SK-N-SH (cell line): ENCODE results near the gene SSR1. TPM values are rescaled to one million over a fixed set of nuclear protein-coding genes. Genes with fewer than 3 reads are reported as not detected.

Source experiments
- CTCF ChIA-PET: fragments of 300-600, 350-600 bp; formaldehyde crosslinking; extraction: SDS; loops from one replicate; lab custom pipeline; 2021; lab: Yijun Ruan, JAX
- POLR2A ChIA-PET: fragments of 350-600 bp; sonication (Branson Sonifier 250); formaldehyde crosslinking; extraction: SDS; loops from one replicate; lab custom pipeline; 2020; ENCODE audit warnings: antibody characterized with exemption, inconsistent platforms; lab: Yijun Ruan, JAX
- DNase-seq: peaks from one replicate; pipeline ENCODE4 v3.0.0; 2012
- H2AFZ ChIP-seq: fragments of 200-600 bp; sonication (generic); 2 replicates; pipeline ENCODE4 v1.8.1; 2016; ENCODE audit warnings: antibody characterized with exemption, mild to moderate bottlenecking, low read depth
- H3F3A ChIP-seq: fragments of 200-600 bp; sonication (generic); replicated peaks from 2 replicates; pipeline ENCODE3; 2016; ENCODE audit warnings: antibody characterized with exemption, mild to moderate bottlenecking; ENCODE audit not compliant: insufficient read depth
- H3K27ac ChIP-seq, 2 experiments: fragments of 200-500 bp in 1 of 2; fragments of 200-600 bp in 1 of 2; sonication (Bioruptor generic) in 1 of 2; sonication (generic), shearing (Covaris generic) in 1 of 2; 2 replicates each; pipeline versions ENCODE4 v1.5.1 to v1.6.1; 2014 to 2016; ENCODE audit warnings: low read depth in 2 of 2, inconsistent platforms in 1 of 2, low read length in 1 of 2, mild to moderate bottlenecking in 1 of 2, mixed read lengths in 1 of 2
- H3K27me3 ChIP-seq: fragments of 200-600 bp; sonication (generic), shearing (Covaris generic); 2 replicates; pipeline ENCODE4 v1.6.1; 2016; ENCODE audit warnings: mixed run types; ENCODE audit not compliant: insufficient read depth
- H3K36me3 ChIP-seq, 2 experiments: fragments of 200-500 bp in 1 of 2; fragments of 200-600 bp in 1 of 2; sonication (Bioruptor generic) in 1 of 2; sonication (generic) in 1 of 2; replicated peaks in 1 of 2; 2 replicates each; pipeline versions ENCODE3 to v1.5.1; 2014 to 2016; ENCODE audit warnings: low read length in 1 of 2, mild to moderate bottlenecking in 1 of 2; ENCODE audit not compliant: insufficient read depth in 2 of 2, control insufficient read depth in 1 of 2
- H3K4me1 ChIP-seq, 2 experiments: fragments of 200-500 bp in 1 of 2; fragments of 200-600 bp in 1 of 2; sonication (Bioruptor generic) in 1 of 2; sonication (generic), shearing (Covaris generic) in 1 of 2; 2 replicates each; pipeline versions ENCODE4 v1.5.1 to v1.6.1; 2014 to 2016; ENCODE audit warnings: low read depth in 1 of 2, low read length in 1 of 2, mixed run types in 1 of 2; ENCODE audit not compliant: insufficient read depth in 2 of 2, control insufficient read depth in 1 of 2
- H3K4me2 ChIP-seq: fragments of 200-600 bp; sonication (generic), shearing (Covaris generic); 2 replicates; pipeline ENCODE4 v1.6.1; 2017; ENCODE audit warnings: mixed run types
- H3K4me3 ChIP-seq, 2 experiments: fragments of 200-500 bp in 1 of 2; fragments of 200-600 bp in 1 of 2; sonication (Bioruptor generic) in 1 of 2; sonication (generic), shearing (Covaris generic) in 1 of 2; 2 replicates each; pipeline versions ENCODE4 v1.5.1 to v1.8.1; 2014 to 2016; ENCODE audit warnings: low read depth in 2 of 2, inconsistent platforms in 1 of 2, low read length in 1 of 2, mild to moderate bottlenecking in 1 of 2, mixed read lengths in 1 of 2, moderate library complexity in 1 of 2
- H3K79me2 ChIP-seq: fragments of 200-600 bp; sonication (generic); 2 replicates; pipeline ENCODE4 v1.8.1; 2017; ENCODE audit warnings: mild to moderate bottlenecking; ENCODE audit not compliant: insufficient read depth
- H3K9ac ChIP-seq: fragments of 200-600 bp; sonication (generic); 2 replicates; pipeline ENCODE4 v1.6.1; 2017; ENCODE audit warnings: mixed run types
- H3K9me2 ChIP-seq: fragments of 200-600 bp; sonication (generic); 2 replicates; pipeline ENCODE4 v1.6.1; 2017; ENCODE audit warnings: mixed run types
- H3K9me3 ChIP-seq: fragments of 200-600 bp; sonication (generic); 2 replicates; pipeline ENCODE4 v1.6.1; 2017; ENCODE audit warnings: mixed run types, mild to moderate bottlenecking, moderate library complexity
- H4K20me1 ChIP-seq: fragments of 200-600 bp; sonication (generic); 2 replicates; pipeline ENCODE4 v1.6.1; 2017; ENCODE audit warnings: mild to moderate bottlenecking, mixed run types; ENCODE audit not compliant: insufficient read depth
- CHD2 ChIP-seq: fragments of 150-350 bp; IDR thresholded peaks from 2 replicates; pipeline ENCODE4 v1.6.1; 2018; ENCODE audit warnings: low read length; ENCODE audit not compliant: partially characterized antibody
- ELF1 ChIP-seq: IDR thresholded peaks from 2 replicates; pipeline ENCODE4 v1.4.0; 2012
- MAX ChIP-seq: IDR thresholded peaks from 2 replicates; pipeline ENCODE4 v1.4.0; 2012; ENCODE audit warnings: low read depth
- MEF2A ChIP-seq: IDR thresholded peaks from 2 replicates; pipeline ENCODE4 v1.4.0; 2012; ENCODE audit warnings: low read depth, borderline replicate concordance
- MXI1 ChIP-seq: IDR thresholded peaks from 2 replicates; pipeline ENCODE4 v1.6.1; 2012; ENCODE audit warnings: mild to moderate bottlenecking, low read depth, low read length, improper control_type of control experiment
- PBX3 ChIP-seq: IDR thresholded peaks from 2 replicates; pipeline ENCODE4; 2012
- RAD21 ChIP-seq: IDR thresholded peaks from 2 replicates; pipeline ENCODE4 v1.6.1; 2012; ENCODE audit warnings: mild to moderate bottlenecking, low read length
- RCOR1 ChIP-seq: fragments of 150-350 bp; IDR thresholded peaks from 2 replicates; pipeline ENCODE4 v1.6.1; 2017; ENCODE audit warnings: antibody characterized with exemption, low read length
- RXRA ChIP-seq: IDR thresholded peaks from 2 replicates; pipeline ENCODE4 v1.4.0; 2012; ENCODE audit warnings: low read depth, mild to moderate bottlenecking, borderline replicate concordance
- SMC3 ChIP-seq: IDR thresholded peaks from 2 replicates; pipeline ENCODE4 v1.6.1; 2012; ENCODE audit warnings: low read depth, low read length, improper control_type of control experiment
- TAF1 ChIP-seq: IDR thresholded peaks from 2 replicates; pipeline ENCODE4 v1.6.1; 2012; ENCODE audit warnings: low read depth, mild to moderate bottlenecking, low read length, moderate library complexity, borderline replicate concordance
- TCF12 ChIP-seq: IDR thresholded peaks from 2 replicates; pipeline ENCODE4 v1.4.0; 2012
- TEAD4 ChIP-seq: IDR thresholded peaks from 2 replicates; pipeline ENCODE4 v1.4.0; 2012; ENCODE audit warnings: mild to moderate bottlenecking, borderline replicate concordance; ENCODE audit not compliant: insufficient read depth
- YY1 ChIP-seq: IDR thresholded peaks from 2 replicates; pipeline ENCODE4 v1.4.0; 2012; ENCODE audit warnings: low read depth, mild to moderate bottlenecking
- WGBS: methylation state at CpG from one replicate; pipeline ENCODE4 v1.1.6; 2017; ENCODE audit warnings: low lambda C conversion rate; 5-methylcytosine and 5-hydroxymethylcytosine counted together
- polyA plus RNA-seq, 3 experiments: library from polyadenylated mRNA; depleted of rRNA; stranded (reverse); fragments of >200 nt; gene quantifications; 2 replicates each; pipeline ENCODE4 v1.2.3, GENCODE V29; 2012
- TF ChIP-seq, protein P1 (sequence below): fragments of 150-350 bp; IDR thresholded peaks from 2 replicates; pipeline ENCODE4 v1.6.1; 2016; ENCODE audit warnings: mild to moderate bottlenecking, low read depth, low read length
- TF ChIP-seq, protein P2 (sequence below): fragments of 200-600 bp; sonication (generic); IDR thresholded peaks from 2 replicates; pipeline ENCODE4 v1.6.1; 2017; ENCODE audit warnings: antibody characterized with exemption, mild to moderate bottlenecking, moderate library complexity

Gene SSR1
- polyA plus RNA-seq, 1 of the 3 experiments (the other 2 are of a cell fraction): 50.7 TPM

DNA sequence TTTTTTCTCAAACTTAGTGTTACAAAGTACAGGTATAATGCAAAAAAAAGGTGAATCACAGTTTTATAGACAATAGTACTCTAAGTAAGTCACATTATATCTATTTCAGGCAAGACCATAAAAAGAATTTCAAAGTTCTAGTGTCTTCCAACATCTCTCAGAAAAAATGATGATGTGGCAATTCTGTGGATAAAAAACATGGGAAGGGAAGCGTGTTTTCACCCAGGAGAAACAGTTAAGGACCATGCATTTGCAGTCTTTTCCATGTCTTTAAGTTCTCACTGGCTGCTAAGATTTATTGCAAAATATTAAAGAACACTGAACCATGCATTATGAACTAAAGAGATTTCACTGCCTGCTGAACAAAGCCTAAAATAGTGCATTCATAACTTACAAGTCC, 1.8 kb downstream of the SSR1 start:
- Histone ChIP-seq H3K79me2 (peaks cover 66% of the 10 kb centered on the region), H3K36me3 (peaks cover 27 to 35% of the 10 kb centered on the region in 2 experiments), H3F3A (peaks cover 3% of the 10 kb centered on the region), H3K4me2 (peak overlapping the region; percentile 93), H3K9me2 (no peaks in the 10 kb centered on the region), H3K27ac (no peak overlapping the region), H3K4me1 (peaks cover 0 to 9% of the 10 kb centered on the region in 2 experiments; a peak in 3 of 4 replicates), H3K4me3 (peak overlapping the region; percentile 75 to 98; a peak in 2 of 4 replicates), H2AFZ (no peak overlapping the region), H3K9ac (peak overlapping the region; percentile 92; the same call in 1 of the 2 replicates), H4K20me1 (peaks cover 17% of the 10 kb centered on the region; the same call in 1 of the 2 replicates), H3K27me3 (no peaks in the 10 kb centered on the region), H3K9me3 (no peaks in the 10 kb centered on the region)
- no peak for DNase-seq
- TF ChIP-seq ELF1 (no peak), SMC3 (no peak), TCF12 (no peak), TEAD4 (no peak), YY1 (no peak), CHD2 (no peak), PBX3 (no peak), RAD21 (no peak), MEF2A (no peak), RCOR1 (no peak), MAX (no peak), MXI1 (no peak)
- TF ChIP-seq, protein P1, sequence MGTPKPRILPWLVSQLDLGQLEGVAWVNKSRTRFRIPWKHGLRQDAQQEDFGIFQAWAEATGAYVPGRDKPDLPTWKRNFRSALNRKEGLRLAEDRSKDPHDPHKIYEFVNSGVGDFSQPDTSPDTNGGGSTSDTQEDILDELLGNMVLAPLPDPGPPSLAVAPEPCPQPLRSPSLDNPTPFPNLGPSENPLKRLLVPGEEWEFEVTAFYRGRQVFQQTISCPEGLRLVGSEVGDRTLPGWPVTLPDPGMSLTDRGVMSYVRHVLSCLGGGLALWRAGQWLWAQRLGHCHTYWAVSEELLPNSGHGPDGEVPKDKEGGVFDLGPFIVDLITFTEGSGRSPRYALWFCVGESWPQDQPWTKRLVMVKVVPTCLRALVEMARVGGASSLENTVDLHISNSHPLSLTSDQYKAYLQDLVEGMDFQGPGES: no peak
- TF ChIP-seq, protein P2, sequence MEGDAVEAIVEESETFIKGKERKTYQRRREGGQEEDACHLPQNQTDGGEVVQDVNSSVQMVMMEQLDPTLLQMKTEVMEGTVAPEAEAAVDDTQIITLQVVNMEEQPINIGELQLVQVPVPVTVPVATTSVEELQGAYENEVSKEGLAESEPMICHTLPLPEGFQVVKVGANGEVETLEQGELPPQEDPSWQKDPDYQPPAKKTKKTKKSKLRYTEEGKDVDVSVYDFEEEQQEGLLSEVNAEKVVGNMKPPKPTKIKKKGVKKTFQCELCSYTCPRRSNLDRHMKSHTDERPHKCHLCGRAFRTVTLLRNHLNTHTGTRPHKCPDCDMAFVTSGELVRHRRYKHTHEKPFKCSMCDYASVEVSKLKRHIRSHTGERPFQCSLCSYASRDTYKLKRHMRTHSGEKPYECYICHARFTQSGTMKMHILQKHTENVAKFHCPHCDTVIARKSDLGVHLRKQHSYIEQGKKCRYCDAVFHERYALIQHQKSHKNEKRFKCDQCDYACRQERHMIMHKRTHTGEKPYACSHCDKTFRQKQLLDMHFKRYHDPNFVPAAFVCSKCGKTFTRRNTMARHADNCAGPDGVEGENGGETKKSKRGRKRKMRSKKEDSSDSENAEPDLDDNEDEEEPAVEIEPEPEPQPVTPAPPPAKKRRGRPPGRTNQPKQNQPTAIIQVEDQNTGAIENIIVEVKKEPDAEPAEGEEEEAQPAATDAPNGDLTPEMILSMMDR: no peak
- 93% methylated on average over 1 of the region's 1 CpG for WGBS
- ChIA-PET POLR2A (no interaction called here), CTCF (interaction anchor here (1.1 to 1.9 kb wide), 3 partner anchors 11 to 304 kb away, joined by 4 to 5 read pairs (median 5); no protein-coding TSS in a partner anchor)

- ChIA-PET POLR2A (no interaction called here), CTCF (interaction anchor here (0.7 kb wide), 1 partner anchor 33 kb away, joined by 3 read pairs; no protein-coding TSS in a partner anchor)
- Histone ChIP-seq H3F3A (peaks cover 3% of the 10 kb centered on the region), H3K27ac (no peak overlapping the region), H3K9me2 (no peaks in the 10 kb centered on the region), H3K79me2 (peaks cover 87% of the 10 kb centered on the region), H2AFZ (no peak overlapping the region), H3K4me1 (peaks cover 0 to 9% of the 10 kb centered on the region in 2 experiments; a peak in 3 of 4 replicates), H3K27me3 (no peaks in the 10 kb centered on the region), H3K4me3 (no peak overlapping the region), H4K20me1 (peaks cover 30% of the 10 kb centered on the region), H3K36me3 (peaks cover 46 to 51% of the 10 kb centered on the region in 2 experiments), H3K4me2 (0 out of 2 replicates have a peak overlapping the region, but pooled peaks have one; percentile 25), H3K9me3 (no peaks in the 10 kb centered on the region), H3K9ac (no peak overlapping the region)
- DNase-seq: no peak
- TF ChIP-seq RXRA (no peak), ELF1 (no peak), TAF1 (no peak)
- WGBS: 74% methylated on average over 5 of the region's 5 CpGs
These were observed 3.9 kb downstream of the SSR1 start for GRCh38 chr6:7309050-7309449.
